ENCODE results near the gene SCN4B. TPM values are rescaled to one million over a fixed set of nuclear protein-coding genes. Genes with fewer than 3 reads are reported as not detected.

The SCN4B gene
- polyA plus RNA-seq, 1 experiment, result 0.11 TPM

DNA sequence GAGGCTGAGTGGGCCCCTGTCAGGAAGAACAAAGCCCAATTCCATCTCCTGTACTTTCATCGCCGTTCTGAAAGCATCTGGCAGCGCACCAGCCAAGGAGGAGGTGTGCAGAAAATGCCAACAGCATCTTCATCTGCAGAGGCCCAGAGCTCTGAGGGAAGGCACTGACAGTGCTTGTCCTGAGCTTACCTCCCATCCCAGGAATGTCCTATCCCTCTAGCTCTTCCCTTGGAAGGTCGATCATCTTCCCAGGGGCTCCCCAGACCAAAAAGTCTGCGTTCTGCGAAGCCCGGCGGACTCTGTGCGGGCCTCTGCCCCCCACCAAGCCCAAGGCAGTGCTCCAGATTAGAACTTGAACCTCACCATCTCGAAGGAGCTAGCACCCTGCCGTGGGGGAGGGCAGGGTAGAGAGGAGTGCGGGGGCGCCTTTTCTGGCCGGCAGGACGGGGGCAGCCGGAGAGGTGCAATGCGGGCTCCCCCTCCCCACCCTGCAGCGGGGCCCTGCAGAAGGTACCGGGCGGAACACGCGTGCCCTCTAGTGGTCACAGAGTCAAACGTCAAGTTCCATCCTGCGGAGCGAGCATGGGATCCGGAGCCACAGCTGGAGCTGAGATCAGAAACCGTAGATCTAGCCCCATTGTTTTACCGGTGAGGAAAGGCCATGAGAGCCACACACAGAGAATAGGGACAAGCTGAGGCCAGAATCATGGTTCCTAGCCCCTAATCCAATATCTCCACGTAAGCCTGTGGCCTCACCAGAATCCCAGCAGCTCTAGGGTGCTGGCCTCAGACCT lies 18.8 kb upstream of the SCN4B start:
- CTCF ChIA-PET, result interaction anchor here (0.6 to 4.4 kb wide), 30 partner anchors 8 to 364 kb away, joined by 3 to 71 read pairs (median 4); partner anchors contain the start of gene SCN4B
- peak; percentile 8 for DNase-seq (ENCODE audit: low read depth, low spot score)
- TF ChIP-seq CTCF (IDR thresholded peaks at IDR 0.05; ENCODE audit: low read depth, low read length), result peak; percentile 83
- Histone ChIP-seq H3K4me3 (ENCODE audit: low read depth, low read length) (no peak overlapping the region), H3K27ac (ENCODE audit: low read depth, low read length) (no peak overlapping the region), H3K9me3 (ENCODE audit: control insufficient read depth, insufficient read depth, low read length) (no peaks in the 10 kb centered on the region), H3K27me3 (ENCODE audit: control insufficient read depth, insufficient read depth, low read length) (peaks cover 31% of the 10 kb centered on the region)
- POLR2A ChIA-PET, result no interaction called here

- H3K27me3 ChIP-seq (ENCODE audit: control insufficient read depth, insufficient read depth, low read length), result peaks cover 28% of the 10 kb centered on the region
- CTCF ChIA-PET, result interaction anchor here (0.6 to 4.4 kb wide), 27 partner anchors 8 to 363 kb away, joined by 3 to 71 read pairs (median 4); partner anchors contain the start of gene SCN4B
- POLR2A ChIA-PET, result no interaction called here
Observed at GRCh38 chr11:118170882-118171268, 18.3 kb upstream of the SCN4B start.

DNA sequence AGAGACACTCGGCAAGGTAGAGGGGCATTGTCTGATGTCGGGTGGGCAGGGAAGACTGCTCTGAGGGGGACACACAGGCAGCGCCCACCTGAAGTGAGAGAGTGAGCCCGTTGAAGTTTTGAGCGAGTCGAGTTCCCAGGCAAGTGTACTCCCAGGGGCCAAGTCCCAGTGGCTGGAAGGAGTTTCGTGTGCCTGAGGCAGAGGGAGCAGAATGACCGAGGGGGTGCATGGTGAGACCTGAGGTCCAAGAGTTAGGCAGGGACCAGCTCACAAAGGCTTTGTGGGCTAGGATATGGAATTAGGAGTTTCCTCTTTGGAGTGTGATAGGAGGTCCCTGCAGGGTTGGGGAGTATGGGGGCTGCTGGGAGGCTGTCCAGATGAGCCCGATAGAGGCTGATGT lies 17.6 kb upstream of the SCN4B start:
- no peak for DNase-seq (ENCODE audit: low read depth, low spot score)
- ChIA-PET CTCF (interaction anchor here (0.7 to 4.4 kb wide), 4 partner anchors 14 to 226 kb away, joined by 5 to 71 read pairs (median 12); no protein-coding TSS in a partner anchor), POLR2A (no interaction called here)
- Histone ChIP-seq H3K27me3 (ENCODE audit: control insufficient read depth, insufficient read depth, low read length) (peaks cover 22% of the 10 kb centered on the region), H3K27ac (ENCODE audit: low read depth, low read length) (no peak overlapping the region), H3K4me3 (ENCODE audit: low read depth, low read length) (no peak overlapping the region), H3K9me3 (ENCODE audit: control insufficient read depth, insufficient read depth, low read length) (no peaks in the 10 kb centered on the region)
- no peak for TF ChIP-seq CTCF (IDR thresholded peaks at IDR 0.05; ENCODE audit: low read depth, low read length)

More at GRCh38 chr11:118170882-118171268, 18.3 kb upstream of the SCN4B start:
- no peaks in the 10 kb centered on the region for H3K9me3 ChIP-seq (ENCODE audit: control insufficient read depth, insufficient read depth, low read length)
- no peak for DNase-seq (ENCODE audit: low read depth, low spot score)
- H3K27ac ChIP-seq (ENCODE audit: low read depth, low read length), result no peak overlapping the region
- no peak for TF ChIP-seq CTCF (IDR thresholded peaks at IDR 0.05; ENCODE audit: low read depth, low read length)
- H3K4me3 ChIP-seq (ENCODE audit: low read depth, low read length), result no peak overlapping the region

DNA sequence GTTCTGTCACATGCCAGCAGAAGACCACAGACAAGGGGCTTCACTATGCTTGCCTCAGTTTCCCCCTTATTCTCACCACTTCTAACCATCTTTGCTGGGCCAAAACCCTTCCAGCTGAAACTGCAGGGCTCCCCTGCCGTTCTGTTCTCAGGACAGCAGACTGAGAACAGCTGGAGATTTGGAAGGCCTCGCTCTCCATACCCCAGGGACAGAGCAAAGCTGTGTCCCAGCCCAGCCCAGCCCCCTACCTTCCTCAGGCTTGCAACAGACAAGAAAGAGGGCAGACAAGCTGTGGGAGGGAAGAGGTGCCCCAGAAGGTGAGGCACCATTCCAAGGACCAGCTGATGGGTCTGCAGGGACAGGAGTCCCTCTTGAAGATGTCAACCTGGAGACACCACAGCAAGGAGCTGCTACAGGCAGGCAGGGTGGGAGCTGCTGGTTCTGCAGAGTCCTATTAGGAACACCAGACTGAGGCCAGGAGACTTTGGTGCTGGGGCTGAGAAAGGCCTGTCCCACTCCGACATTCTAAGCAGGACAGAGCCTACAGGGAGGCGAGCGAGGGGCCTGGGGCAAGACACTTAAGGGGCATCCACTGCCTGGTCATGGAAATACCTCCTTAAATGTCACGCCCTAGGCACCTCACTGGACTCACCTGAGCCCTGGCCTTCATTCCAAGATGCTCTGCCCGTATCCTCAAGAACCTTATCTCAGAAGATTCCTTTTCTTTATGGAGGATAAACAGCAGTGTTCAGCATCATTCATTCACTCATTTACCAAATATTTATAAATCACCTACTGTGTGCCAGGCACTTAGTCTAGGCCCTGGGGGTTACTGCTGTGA lies 16.9 kb upstream of the SCN4B start:
- H3K27me3 ChIP-seq (ENCODE audit: control insufficient read depth, insufficient read depth, low read length), result peaks cover 21% of the 10 kb centered on the region
- CTCF ChIA-PET, result interaction anchor here (2.0 to 4.4 kb wide), 3 partner anchors 13 to 184 kb away, joined by 7 to 71 read pairs (median 18); no protein-coding TSS in a partner anchor

More for the DNA sequence above, 16.9 kb upstream of the SCN4B start:
- no peak overlapping the region for H3K27ac ChIP-seq (ENCODE audit: low read depth, low read length)
- H3K4me3 ChIP-seq (ENCODE audit: low read depth, low read length), result no peak overlapping the region
- TF ChIP-seq CTCF (IDR thresholded peaks at IDR 0.05; ENCODE audit: low read depth, low read length), result no peak
- no peak for DNase-seq (ENCODE audit: low read depth, low spot score)
- POLR2A ChIA-PET, result no interaction called here
- no peaks in the 10 kb centered on the region for H3K9me3 ChIP-seq (ENCODE audit: control insufficient read depth, insufficient read depth, low read length)

Measured in AG04450 (cell line).